AG09309 (cell line): ENCODE measurements around the gene IRAG1.

Experiments used
- DNase-seq: peaks from one replicate; pipeline ENCODE4 v3.0.0-alpha.2; 2010; ENCODE audit warnings: low read depth
- H3K4me3 ChIP-seq: 2 replicates; pipeline ENCODE4 v1.5.1; 2011; ENCODE audit warnings: mild to moderate bottlenecking, low read depth, low read length, moderate library complexity; ENCODE audit not compliant: control insufficient read depth
- TF ChIP-seq, protein P1 (sequence below): IDR thresholded peaks from 2 replicates; pipeline ENCODE4 v1.5.1; 2011; ENCODE audit warnings: mild to moderate bottlenecking, low read depth, low read length, inconsistent platforms; ENCODE audit not compliant: insufficient read depth, control insufficient read depth; ENCODE audit errors: missing control alignments

The IRAG1 gene

DNA sequence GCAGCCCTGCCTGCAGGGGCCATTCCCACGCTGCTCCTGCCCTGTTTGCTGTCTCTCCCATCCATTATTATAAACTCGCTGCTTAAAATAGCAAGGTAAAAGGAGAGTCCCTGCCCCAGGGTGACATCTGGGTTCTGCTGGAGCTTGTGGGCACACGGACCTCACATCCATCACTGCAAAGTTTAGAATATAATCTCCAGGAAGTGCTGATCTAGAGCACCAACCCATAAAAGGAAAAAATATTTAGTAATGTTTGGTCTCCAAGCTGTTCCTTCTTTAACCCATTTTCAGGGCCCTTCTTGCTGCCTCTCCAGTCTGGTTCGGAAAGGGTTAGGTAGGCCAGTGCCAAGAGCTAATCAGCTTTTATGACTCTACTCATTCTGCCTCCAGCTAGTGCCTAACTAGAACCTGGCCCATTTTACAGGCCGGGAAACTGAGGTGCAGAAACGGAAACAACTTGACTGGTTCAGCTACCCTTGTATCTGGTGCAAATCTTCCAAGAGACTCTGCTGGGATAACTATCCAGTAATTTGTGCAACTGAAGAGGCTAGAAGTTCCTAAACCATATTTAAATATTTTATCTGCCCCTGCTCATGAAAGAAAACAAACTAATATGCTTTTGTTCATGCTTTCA, 37.5 kb downstream of the IRAG1 start:
- H3K4me3 ChIP-seq = no peak overlapping the region
- no peak for DNase-seq
- TF ChIP-seq, protein P1, sequence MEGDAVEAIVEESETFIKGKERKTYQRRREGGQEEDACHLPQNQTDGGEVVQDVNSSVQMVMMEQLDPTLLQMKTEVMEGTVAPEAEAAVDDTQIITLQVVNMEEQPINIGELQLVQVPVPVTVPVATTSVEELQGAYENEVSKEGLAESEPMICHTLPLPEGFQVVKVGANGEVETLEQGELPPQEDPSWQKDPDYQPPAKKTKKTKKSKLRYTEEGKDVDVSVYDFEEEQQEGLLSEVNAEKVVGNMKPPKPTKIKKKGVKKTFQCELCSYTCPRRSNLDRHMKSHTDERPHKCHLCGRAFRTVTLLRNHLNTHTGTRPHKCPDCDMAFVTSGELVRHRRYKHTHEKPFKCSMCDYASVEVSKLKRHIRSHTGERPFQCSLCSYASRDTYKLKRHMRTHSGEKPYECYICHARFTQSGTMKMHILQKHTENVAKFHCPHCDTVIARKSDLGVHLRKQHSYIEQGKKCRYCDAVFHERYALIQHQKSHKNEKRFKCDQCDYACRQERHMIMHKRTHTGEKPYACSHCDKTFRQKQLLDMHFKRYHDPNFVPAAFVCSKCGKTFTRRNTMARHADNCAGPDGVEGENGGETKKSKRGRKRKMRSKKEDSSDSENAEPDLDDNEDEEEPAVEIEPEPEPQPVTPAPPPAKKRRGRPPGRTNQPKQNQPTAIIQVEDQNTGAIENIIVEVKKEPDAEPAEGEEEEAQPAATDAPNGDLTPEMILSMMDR = no peak

DNA sequence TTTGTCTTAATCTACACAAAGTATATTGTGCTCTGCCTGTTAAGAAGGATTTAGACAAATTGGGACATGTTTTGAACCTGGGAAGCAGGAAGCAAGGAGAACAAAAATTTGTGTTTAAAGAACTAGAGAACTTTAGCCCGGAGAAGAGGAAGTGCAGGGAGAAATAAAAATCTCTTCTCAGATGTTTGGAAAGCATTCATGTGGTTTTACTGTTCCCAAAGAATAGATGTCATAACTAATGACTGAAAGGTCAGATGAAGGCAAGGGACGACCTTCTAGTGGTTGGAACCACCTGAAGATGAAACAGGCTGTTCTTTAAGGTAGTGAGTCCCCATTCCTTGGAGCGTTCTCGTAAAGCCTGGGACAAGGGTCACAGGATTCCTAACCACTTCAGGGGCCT, 38.3 kb downstream of the IRAG1 start:
- TF ChIP-seq, protein P1 = no peak
- DNase-seq = no peak
- no peak overlapping the region for H3K4me3 ChIP-seq

DNA sequence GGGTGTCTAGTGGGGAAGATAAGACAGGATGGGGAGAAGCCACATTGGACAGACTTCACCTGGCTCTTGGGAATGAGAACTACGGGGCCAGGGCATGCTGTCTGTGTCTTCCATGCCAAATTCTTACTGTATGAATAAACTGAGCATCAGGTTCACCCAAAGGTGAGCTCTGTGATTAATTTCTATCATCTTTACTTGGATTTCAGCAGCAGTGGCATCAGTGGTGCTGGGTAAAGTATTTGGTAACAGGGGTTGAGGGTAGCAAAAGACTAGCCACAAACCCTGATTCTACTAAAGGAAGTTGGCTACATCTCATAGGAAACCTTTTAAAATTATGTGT, 38.8 kb downstream of the IRAG1 start:
- H3K4me3 ChIP-seq = no peak overlapping the region
- DNase-seq = no peak
- TF ChIP-seq, protein P1 = no peak

DNA sequence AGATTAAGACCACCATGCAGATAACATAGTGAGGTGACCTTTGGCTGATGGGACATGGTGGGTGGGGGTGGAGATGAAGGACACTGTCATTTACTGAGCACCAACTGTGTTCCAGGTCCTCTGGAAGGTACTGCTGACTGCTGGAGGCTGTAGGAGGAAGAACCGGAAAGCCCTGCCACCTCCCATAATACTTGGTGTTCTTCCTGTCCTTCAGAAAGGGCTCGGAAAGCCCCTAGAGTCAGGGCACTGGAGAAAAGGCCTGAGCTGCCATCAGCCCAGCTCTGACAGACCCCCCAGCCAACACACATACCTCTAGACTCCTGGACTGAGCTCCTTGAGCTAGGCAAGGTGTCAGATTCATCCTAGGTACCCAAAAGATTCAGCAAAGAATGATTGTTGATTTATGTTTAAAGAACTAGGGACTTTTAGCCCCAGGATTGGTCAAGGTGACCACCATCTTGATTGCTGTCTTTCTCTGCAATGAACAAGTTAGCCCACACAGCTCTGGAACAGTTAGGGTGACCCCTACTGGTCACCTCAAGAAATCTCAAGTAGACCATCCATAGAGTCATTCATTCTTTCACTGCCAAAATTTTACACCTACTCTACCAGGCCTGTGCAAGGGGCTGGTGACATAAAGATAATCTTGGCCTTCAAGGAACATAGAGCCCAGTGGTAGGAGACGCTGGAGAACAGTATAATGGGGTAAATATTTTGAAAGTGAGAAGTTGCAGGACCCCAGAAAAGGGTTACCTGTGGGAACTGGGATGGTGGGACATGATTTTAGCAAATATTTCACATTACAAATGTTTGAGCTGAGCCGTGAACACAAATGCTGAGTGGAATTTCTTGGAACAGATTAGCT, 39.4 kb downstream of the IRAG1 start:
- no peak overlapping the region for H3K4me3 ChIP-seq
- TF ChIP-seq, protein P1 = peak; percentile 65
- no peak for DNase-seq

DNA sequence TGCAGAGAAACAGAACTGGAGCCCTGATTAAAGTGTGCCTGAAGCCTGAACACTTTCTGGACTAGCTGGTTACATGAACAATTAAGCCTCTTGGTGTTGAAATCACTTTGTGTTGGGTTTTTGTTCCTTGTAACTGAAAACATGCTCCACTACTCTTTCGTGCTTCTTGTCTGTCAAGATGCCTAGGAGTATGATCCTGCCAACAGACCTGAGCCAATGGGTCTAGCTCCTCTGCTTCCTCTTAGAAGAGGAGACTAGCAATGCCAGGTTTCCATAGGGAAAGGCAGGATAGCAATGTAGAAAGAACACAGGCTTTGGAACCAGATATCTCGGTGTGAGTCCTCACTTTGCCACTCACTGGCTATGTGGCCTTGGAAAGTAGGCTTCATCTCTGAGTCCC, 40.3 kb downstream of the IRAG1 start:
- TF ChIP-seq, protein P1 = no peak
- no peak for DNase-seq
- H3K4me3 ChIP-seq = no peak overlapping the region

DNA sequence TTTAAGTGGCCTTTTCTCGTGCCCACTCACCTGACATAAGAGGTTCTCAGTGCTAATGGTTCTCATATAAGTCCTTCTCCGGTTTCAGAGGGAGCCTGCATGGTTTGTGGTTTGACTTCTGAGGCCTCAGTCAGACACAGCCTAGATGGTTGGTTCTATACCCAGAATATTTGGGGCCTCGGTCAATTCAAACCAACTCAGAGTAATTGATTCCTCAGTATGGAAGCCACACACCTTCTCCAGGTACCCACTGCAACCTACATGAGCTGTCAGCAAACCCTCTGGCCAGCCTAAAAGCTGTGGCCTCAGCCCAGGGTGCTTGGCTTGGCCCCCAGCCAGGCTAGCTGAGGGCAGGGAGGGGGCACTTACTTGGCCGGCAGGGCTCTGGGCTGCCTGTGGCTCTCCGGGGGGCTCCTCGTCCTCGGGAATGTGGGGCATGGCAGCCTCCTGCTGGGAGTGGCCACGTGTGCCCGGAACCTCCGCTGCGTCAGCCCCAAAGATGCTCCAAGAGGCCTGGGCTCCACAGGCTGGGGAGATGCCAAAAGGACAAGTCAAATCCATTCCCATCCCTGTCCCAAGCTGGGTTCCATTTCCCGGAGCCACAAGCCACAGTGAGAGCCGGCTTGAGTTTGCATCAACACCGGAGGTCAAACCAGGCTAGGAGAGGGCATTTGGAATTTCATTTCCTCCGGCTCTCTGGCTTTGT, 41.7 kb downstream of the IRAG1 start:
- TF ChIP-seq, protein P1 = no peak
- H3K4me3 ChIP-seq = no peak overlapping the region
- no peak for DNase-seq
